NCI-H1436 (cell line): ENCODE results near the gene FAM216A.
"Not testable (repeated sequence)": the region's sequence is repeated elsewhere in the genome, so short reads cannot be mapped to it uniquely, and the experiment has no call there.

ENCODE experiments used
- DNase-seq: peaks from one replicate; lab custom pipeline; 2025; lab: John Stamatoyannopoulos, UW

Gene FAM216A

DNA sequence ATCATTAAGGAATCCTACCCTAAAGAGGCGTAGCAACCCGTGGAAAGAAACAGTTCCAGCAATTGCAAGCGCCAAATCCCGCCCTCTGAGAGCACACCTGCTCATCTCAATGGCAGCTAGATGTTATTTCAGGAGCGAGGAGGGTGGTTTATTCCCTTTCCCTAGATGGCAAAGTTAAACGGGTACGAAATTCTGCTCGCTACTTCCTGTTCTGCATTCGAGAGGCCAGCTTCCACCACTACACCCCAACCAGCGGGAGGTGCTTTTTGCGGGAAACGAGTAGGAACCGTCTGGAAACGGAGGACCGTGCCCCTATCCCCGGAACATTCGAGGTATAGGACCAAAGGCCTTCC lies 32.7 kb downstream of the FAM216A start:
- DNase-seq: no peak

DNA sequence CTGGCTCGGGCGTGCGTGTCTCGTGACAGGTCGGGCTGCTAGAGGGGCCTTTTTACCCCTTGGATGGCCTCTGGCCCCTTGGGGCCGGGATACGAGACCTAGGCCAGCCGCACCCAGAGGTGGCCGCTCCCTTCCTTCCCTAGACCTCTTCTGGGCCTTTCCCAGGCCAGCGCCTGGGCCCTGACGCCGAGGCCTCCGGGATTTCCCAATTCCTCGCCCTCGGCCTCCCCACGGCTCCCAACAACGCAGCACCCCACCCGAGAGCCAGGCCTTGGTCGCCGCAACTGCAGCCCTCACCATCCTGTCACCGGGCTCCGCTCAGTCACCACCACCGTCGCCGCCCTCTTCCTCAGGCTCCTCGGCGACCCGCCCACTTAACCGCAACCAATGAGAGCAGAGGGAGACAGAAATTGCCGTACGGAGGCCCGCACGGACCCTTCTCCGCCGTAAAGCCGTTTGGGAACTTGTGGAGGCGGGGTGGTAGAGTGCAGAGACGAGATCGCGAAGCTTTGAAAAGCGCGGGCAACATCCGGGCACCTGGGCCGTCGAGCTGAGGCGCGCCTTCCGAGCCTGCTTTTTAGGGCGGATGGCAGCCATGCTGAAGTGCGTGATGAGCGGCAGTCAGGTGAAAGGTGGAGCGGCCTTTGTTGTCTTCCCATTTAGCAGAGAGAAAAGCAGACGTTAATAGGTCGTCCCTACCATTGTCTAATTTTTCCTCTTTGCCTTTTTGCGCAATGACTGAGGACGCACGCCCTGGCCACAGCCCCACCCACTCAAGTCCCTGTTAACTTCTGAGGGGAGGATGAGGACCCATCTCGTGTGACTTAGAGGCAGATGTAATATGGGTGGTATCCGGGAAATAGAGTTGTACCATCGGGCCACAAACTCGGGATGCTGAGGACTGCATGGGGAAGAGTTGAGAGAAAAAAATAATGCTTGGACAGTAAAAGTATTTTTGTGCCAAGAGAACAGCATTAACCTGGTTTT lies 33.4 kb downstream of the FAM216A start, which contains the start of the genes RAD9B and VPS29:
RAD9B (plus strand) TSS at position 580 of the 987 bp plus-strand sequence; CDS start at position 587, 7 bp downstream.
VPS29 (minus strand) TSS at position 360 of the 987 bp plus-strand sequence; CDS start at position 300, 60 bp downstream.
- peak; percentile 98 for DNase-seq

DNA sequence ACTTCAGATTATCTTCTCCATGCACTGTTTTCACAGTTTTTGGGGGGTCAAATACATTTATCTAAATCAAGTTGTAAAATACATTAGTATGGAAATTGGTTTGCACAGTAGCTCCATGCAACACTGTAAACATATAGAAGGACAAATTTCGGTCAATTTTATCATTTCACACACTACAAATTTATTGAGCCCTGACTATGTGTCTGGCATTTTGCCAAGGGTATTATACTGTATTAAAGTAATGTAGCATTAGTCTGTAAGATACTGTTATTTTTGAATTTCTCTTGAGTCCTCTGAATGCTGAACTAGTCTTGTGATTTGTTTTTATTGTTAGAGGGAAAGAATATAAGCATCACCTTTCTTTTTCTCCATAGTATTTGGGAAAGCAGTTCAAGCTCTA lies 34.8 kb downstream of the FAM216A start:
- DNase-seq: no peak

DNA sequence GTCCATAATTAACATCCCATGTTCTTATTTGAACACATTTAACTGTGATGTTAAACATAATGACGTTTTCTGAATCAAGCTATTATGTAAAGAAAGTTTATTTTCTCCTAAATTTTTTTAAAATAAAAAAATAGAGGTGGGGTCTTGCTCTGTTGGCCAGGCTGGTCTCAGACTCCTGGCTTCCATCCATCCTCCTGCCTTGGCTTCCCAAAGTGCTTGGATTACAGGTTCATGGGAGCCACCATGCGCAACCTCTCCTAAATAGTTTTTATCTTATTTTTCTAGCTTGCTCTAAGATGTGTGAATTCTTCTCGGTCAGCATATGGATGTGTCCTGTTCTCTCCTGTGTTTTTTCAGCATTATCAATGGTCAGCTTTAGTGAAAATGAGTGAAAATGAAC lies 36.7 kb downstream of the FAM216A start:
- DNase-seq: no peak

- peak; percentile 20 for DNase-seq
These were observed 39.5 kb downstream of the FAM216A start for GRCh38 chr12:110508071-110508586.

- DNase-seq: no peak
These were observed 45.2 kb downstream of the FAM216A start for GRCh38 chr12:110513842-110514241.

DNA sequence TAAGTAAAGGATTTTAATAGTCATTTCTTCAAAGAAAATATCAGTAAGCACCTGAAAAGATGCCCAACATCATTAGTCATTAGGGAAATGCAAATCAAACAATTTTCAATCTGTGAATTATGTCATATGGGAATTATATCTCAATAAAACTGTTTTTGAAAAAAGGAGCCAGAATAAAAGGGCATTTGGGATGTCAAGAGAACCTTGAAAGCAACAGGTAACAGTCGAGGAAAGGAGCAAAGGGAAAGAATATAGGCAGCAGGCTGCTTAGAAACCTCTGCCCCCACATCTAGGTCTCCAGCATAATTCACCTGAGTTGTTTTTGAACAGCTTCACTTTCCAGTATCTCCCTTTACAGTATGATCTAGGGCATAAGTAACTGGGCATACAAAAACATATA lies 45.7 kb downstream of the FAM216A start:
- no peak for DNase-seq

- no peak for DNase-seq
These were observed 48.4 kb downstream of the FAM216A start for GRCh38 chr12:110516995-110517394.

DNA sequence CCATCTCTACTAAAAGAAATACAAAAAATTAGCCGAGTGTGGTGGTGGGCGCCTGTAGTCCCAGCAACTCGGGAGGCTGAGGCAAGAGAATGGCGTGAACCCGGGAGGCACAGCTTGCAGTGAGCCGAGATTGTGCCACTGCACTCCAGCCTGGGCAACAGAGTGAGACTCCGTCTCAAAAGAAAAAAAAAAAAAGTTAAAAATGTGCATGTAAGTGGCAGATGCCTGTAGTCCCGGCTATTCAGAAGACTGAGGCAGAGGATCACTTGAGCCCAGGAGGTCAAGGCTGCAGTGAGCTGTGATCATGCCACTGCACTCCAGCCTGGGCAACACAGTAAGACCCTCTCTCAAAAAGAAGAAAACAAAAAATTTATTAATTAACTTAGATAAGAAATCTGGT lies 49.4 kb downstream of the FAM216A start:
- not testable (repeated sequence) for DNase-seq

DNA sequence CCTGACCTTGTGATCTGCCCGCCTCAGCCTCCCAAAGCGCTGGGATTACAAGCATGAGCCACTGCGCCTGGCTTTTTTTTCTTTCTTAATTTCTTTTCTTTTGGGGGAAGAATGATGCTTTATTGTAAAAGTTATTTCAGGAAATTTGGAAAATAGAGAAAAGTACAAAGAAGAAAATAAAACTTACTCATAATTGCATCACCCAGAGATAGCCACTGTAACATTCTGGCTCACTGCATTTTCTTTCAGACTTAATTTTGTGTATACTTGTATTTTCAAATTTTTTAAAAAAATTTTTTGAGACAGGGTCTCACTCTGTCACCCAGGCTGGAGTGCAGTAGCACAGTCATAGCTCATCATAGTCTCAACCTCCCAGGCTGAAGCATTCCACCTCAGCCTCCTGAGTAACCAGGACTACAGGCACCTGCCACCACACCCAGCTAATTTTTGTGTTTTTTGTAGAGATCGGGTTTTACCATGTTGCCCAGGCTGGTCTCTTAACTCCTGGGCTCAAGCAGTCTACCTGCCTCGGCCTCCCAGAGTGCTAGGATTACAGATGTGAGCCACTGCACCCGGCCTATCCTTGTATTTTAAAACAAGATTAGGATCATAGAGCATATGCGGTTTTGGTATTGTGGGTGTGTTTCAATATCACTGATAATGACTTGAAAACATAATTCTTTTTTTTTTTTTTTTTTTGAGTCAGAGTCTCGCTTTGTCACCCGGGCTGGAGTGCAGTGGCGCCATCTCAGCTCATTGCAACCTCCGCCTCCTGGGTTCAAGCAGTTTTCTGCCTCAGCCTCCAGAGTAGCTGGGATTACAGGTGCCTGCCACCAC lies 52.4 kb downstream of the FAM216A start:
- DNase-seq: not testable (repeated sequence)

- no peak for DNase-seq
These were observed 59.7 kb downstream of the FAM216A start for GRCh38 chr12:110528277-110528839.

DNA sequence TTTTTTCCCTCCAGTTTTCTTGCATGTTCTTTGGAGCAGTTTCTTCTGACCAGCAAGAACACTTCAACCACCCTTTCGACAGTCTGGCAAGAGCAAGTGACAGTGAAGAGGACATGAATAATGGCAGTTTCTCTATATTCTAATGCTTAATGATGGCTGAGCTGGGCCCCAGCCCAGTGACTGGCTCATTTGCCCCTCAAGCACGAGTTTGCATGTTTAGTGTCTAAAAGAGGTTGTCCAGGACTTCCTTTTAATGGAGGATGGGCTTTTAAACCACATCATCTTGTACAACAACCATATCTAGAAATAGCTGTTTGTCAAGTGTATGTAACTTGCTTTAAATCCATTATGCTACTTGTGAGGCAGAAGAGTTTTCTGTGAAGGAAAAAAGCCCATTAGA lies 61.9 kb downstream of the FAM216A start:
- DNase-seq: no peak

- DNase-seq: no peak
These were observed 63.2 kb downstream of the FAM216A start for GRCh38 chr12:110531741-110532333.

- DNase-seq: no peak
These were observed 64.0 kb downstream of the FAM216A start for GRCh38 chr12:110532644-110533043.

GRCh38 chr12:110533607-110534006 lies 65.0 kb downstream of the FAM216A start:
- DNase-seq: no peak

GRCh38 chr12:110534811-110535210 lies 66.2 kb downstream of the FAM216A start:
- no peak for DNase-seq

GRCh38 chr12:110536834-110537604 lies 68.4 kb downstream of the FAM216A start:
- DNase-seq: no peak

DNA sequence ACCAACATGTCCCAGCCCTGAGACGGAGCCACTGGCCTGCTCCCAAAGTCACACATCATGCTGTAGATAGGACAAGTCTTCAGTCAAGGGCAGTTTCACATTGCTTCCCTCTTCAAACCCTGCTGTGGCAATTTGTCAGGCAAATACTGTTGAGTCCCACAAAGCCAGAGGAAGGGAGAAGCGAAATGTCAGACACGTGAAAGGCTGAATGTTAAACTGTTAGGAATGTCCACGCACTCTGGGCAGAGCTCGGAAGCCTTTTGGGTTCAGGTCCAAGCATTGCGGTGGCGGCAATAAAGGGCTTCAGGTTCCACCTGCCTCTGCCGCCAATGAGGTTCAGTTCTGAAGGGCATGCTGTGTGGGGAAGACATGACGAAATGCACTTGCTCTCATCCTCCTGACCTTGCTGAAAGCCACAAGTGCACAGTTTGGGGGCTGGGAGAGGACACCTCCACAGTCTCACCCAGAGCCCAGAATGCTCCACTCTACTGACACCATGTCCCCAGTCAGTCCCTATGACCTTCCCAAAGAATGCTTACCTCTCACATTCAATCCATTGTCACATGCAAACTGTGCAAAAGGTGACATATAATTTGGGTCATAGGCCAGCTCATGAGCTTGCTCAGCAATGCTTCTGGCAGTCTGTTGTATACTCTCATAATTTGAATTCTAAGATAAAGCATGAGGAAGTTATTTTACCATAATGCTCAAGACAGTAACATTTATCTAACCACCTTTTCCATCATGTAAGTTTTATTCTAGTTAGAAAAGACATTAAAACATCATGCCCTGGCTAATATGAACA lies 69.2 kb downstream of the FAM216A start:
- DNase-seq: no peak

DNA sequence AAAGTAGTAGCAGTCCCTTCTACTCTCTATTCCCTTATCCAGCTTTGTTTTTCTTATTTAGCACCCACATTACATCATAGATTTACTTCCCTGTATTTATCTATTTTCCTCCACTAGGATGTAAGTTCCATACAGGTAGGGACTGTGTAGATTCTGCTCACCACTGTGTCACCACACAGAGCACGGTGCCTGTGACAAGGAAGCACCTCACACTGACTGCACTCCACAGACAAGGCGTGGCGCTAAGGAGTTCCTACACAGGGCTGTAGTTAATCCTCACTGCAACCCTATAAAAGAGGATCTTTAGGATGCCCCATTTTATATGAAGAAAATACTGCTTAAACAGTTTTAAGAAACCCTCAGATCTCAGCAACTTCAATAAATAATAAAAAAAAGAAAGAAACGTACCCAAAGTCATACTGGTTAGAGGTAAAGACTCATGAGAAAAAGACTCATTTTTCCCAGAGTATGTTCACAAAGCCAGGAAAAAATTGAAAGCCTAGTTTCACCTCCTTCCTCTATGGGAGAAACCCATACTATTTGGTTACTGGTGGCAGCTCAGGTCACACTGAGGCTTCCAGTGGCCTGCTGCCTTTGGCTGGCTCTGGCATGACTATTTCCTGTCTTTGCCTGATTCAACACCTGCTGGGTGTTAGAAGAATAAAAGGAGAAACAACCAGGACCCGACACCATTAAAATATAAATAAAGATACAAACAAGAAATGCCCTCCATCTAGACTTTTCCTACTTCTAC lies 70.4 kb downstream of the FAM216A start:
- no peak for DNase-seq
